Heart right ventricle (tissue), 16 donors: Measurements from ENCODE around the gene CEP104. TPM values are rescaled to one million over a fixed set of nuclear protein-coding genes. Genes with fewer than 3 reads are reported as not detected.

Source experiments
- ATAC-seq, 8 donors: fragments of 200-7000 bp; cut with Tn5 transposase; one replicate each; pipeline ENCODE4 v1.9.1; 2020; ENCODE audit warnings: mild to moderate bottlenecking in 8 of 8, moderate library complexity in 8 of 8, moderate number of reproducible peaks in 1 of 8
- DNase-seq, 2 donors: peaks; one replicate each; pipeline ENCODE4 v3.0.0-alpha.2; 2020
- H3K27ac ChIP-seq, 10 donors: fragments of 200-600 bp; sonication (generic) in 2 of 10; one replicate each; pipeline versions ENCODE4 v1.5.0 to v1.8.0; 2020 to 2022; ENCODE audit warnings: mild to moderate bottlenecking in 3 of 10
- H3K27me3 ChIP-seq, 7 donors: fragments of 200-600 bp; one replicate each; pipeline ENCODE4 v1.8.0; 2021 to 2022; ENCODE audit warnings: mild to moderate bottlenecking in 2 of 7
- H3K36me3 ChIP-seq, 9 donors: fragments of 200-600 bp; sonication (generic) in 1 of 9; one replicate each; pipeline versions ENCODE4 v1.5.0 to v1.8.0; 2020 to 2022; ENCODE audit warnings: mild to moderate bottlenecking in 2 of 9
- H3K4me1 ChIP-seq, 9 donors: fragments of 200-600 bp; sonication (generic) in 1 of 9; one replicate each; pipeline versions ENCODE4 v1.5.0 to v1.8.0; 2020 to 2022; ENCODE audit warnings: mild to moderate bottlenecking in 4 of 9
- H3K4me3 ChIP-seq, 10 donors: fragments of 200-600 bp; sonication (generic) in 2 of 10; one replicate each; pipeline versions ENCODE4 v1.5.0 to v1.8.0; 2020 to 2022; ENCODE audit warnings: mild to moderate bottlenecking in 7 of 10, moderate library complexity in 2 of 10
- H3K9me3 ChIP-seq, 11 donors: fragments of 200-600 bp in 10 of 11; sonication (generic) in 2 of 11; one replicate each; pipeline versions ENCODE4 v1.5.0 to v1.8.0; 2013 to 2022; ENCODE audit warnings: mild to moderate bottlenecking in 2 of 11, control low read depth in 1 of 11, moderate library complexity in 1 of 11
- CTCF ChIP-seq, 9 donors: fragments of 200-600 bp; sonication (generic) in 2 of 9; IDR thresholded peaks; one replicate each; pipeline versions ENCODE4 v1.5.0 to v1.8.0; 2021 to 2022; ENCODE audit warnings: antibody characterized with exemption in 9 of 9, mild to moderate bottlenecking in 5 of 9, moderate library complexity in 1 of 9
- WGBS, 2 donors: extraction: QIAGEN DNeasy Blood & Tissue Kit; methylation state at CpG; one replicate each; pipeline ENCODE4 v1.1.7; 2013; ENCODE audit warnings: inconsistent platforms in 1 of 2; 5-methylcytosine and 5-hydroxymethylcytosine counted together
- intact Hi-C, 10 donors: fragments of 100-400 bp; cut with DNase I; formaldehyde crosslinking; loops; one replicate each; pipeline versions ENCODE4 v1.11.1 to v1.14.2; 2022
- polyA plus RNA-seq, 2 donors: library from polyadenylated mRNA; stranded (reverse); fragments of 200-250 nt; gene quantifications; one replicate each; pipeline ENCODE4 v1.2.3, GENCODE V29; 2013
- total RNA-seq, 10 donors: library from RNA; stranded (reverse); fragmentation: NEBNext Ultra II Directional in 3 of 10; extraction: Animal tissue kit (Norgen Biotek cat#: 25700) in 3 of 10; gene quantifications; one replicate each; pipeline versions ENCODE4 v1.2.1 to v1.2.4, GENCODE V29; 2021 to 2023
- donor health status: Arrhythmogenic right ventricular cardiomyopathy.
- donor health status: ischemic (EF 13 %, LVEDD 7.1; RV severe dilation, severe dysfunction).
- donor health status: healthy with polysubstance abuse.
- donor health status: DM: no; HTN: yes; CAD: no.
- donor health status: DM: no; HTN: no; CAD: no.
- donor health status: ischemic (EF 25% LVEDD 6.9; RV normal size, moderate dysfunction).
- donor health status: ischemic (EF 25% LVEDD 5.7; RV mildly dilated, moderate dysfunction).
- donor health status: healthy.
- donor health status: DM: yes; HTN: yes; CAD: no.
- donor health status: Ischemic cardiomyopathy.
- donor health status: ischemic (EF 35%, LVEDD 5.7; RV mildly dilated, moderate dysfunction).
- donor health status: nonischemic (EF 11% LVEDD 7.7; RV severe dilation, severe dysfunction).
- donor health status: DM: yes; HTN: yes; CAD: no.
- donor health status: PGD.
- donor health status: ischemic (EF 29% LVEDD 5.4; RV normal size, mild dysfunction).
- donor health status: nonischemic (EF 23%, LVEDD 6.1; RV moderate dilation, normal function).

CEP104 gene
- total and polyA plus RNA-seq, 12 donors, result 4.9 to 42.9 (median 27.2) TPM

- Histone ChIP-seq H3K27me3 (peaks cover 0 to 23% (median 4%) of the 10 kb centered on the region in 7 donors), H3K4me1 (peaks cover 22 to 55% (median 40%) of the 10 kb centered on the region in 9 donors), H3K4me3 (peak overlapping the region; percentile 51 to 82 (median 60)), H3K27ac (peak overlapping the region in 9 of 10 donors; percentile 59 to 78 (median 70)), H3K36me3 (no peaks in the 10 kb centered on the region), H3K9me3 (no peaks in the 10 kb centered on the region)
- DNase-seq, result peak; percentile 90 to 92
- TF ChIP-seq CTCF (IDR thresholded peaks at IDR 0.05), result no peak
- ATAC-seq, result peak; percentile 73 to 90 (median 80)
- WGBS, 2 donors, result 1 to 3% methylated on average over 36 to 58 of the region's 61 CpGs
- intact Hi-C loops, result no loop called here
Measured at GRCh38 chr1:3772027-3772714, 84.8 kb downstream of the CEP104 start.

- Histone ChIP-seq H3K27ac (peak overlapping the region in 5 of 10 donors; percentile 20 to 63 (median 52)), H3K27me3 (peaks cover 0 to 23% (median 7%) of the 10 kb centered on the region in 7 donors), H3K4me3 (peak overlapping the region; percentile 51 to 82 (median 60)), H3K4me1 (peaks cover 22 to 54% (median 40%) of the 10 kb centered on the region in 9 donors), H3K9me3 (no peaks in the 10 kb centered on the region), H3K36me3 (no peaks in the 10 kb centered on the region)
- WGBS, 2 donors, result 35 to 41% methylated on average over 32 of the region's 32 CpGs
- ATAC-seq (peak in 3 of 8 donors; percentile 5 to 25 (median 10)), DNase-seq (no peak)
- intact Hi-C loops, result no loop called here
- TF ChIP-seq CTCF (IDR thresholded peaks at IDR 0.05), result no peak
Measured at GRCh38 chr1:3771108-3772026, 85.6 kb downstream of the CEP104 start.

- no peaks in the 10 kb centered on the region for H3K36me3 ChIP-seq
- H3K4me1 ChIP-seq, result peaks cover 17 to 42% (median 29%) of the 10 kb centered on the region in 9 donors
- WGBS, 2 donors, result 85 to 89% methylated on average over 16 of the region's 16 CpGs
- TF ChIP-seq CTCF (IDR thresholded peaks at IDR 0.05), result no peak
- no peak overlapping the region for H3K4me3 ChIP-seq
- intact Hi-C loops, result no loop called here
- peaks cover 0 to 23% (median 7%) of the 10 kb centered on the region in 7 donors for H3K27me3 ChIP-seq
- no peak for ATAC-seq
- H3K27ac ChIP-seq, result no peak overlapping the region
- no peak for DNase-seq
- H3K9me3 ChIP-seq, result no peaks in the 10 kb centered on the region
Measured at GRCh38 chr1:3770047-3770765, 86.8 kb downstream of the CEP104 start.
